ENCODE results near the gene ZC3H12C. TPM values are rescaled to one million over a fixed set of nuclear protein-coding genes. Genes with fewer than 3 reads are reported as not detected.
"Not testable (repeated sequence)": the region's sequence is repeated elsewhere in the genome, so short reads cannot be mapped to it uniquely, and the experiment has no call there.

The ZC3H12C gene
- total and polyA plus RNA-seq, 4 donors = 3.4 to 27.1 (median 9.1) TPM

- no peak for TF ChIP-seq CTCF (IDR thresholded peaks at IDR 0.05; ENCODE audit: control extremely low read depth, extremely low read depth)
- DNase-seq (no peak), ATAC-seq (ENCODE audit: insufficient read depth, low FRiP score) (no peak)
- WGBS, 2 donors = 81 to 83% methylated on average over 2 of the region's 2 CpGs
- Histone ChIP-seq H3K4me1 (ENCODE audit: control insufficient read depth in 5 of 5, insufficient read depth in 5 of 5, low read length in 5 of 5) (peaks cover 0 to 6% (median 2%) of the 10 kb centered on the region in 5 donors), H3K4me3 (no peak overlapping the region), H3K9me3 (ENCODE audit: control insufficient read depth in 4 of 4, insufficient read depth in 3 of 4, low read length in 3 of 4) (no peaks in the 10 kb centered on the region), H3K36me3 (ENCODE audit: control insufficient read depth in 4 of 4, insufficient read depth in 4 of 4, low read length in 4 of 4) (no peaks in the 10 kb centered on the region), H3K27me3 (ENCODE audit: control insufficient read depth in 3 of 3, insufficient read depth in 3 of 3, low read length in 2 of 3) (no peaks in the 10 kb centered on the region), H3K27ac (ENCODE audit: low read depth in 1 of 2, low read length in 1 of 2) (no peak overlapping the region), H3K9ac (ENCODE audit: insufficient read depth in 1 of 2, low read length in 2 of 2) (no peak overlapping the region)
Observed at GRCh38 chr11:110065189-110065588, 28.0 kb upstream of the ZC3H12C start.

DNA sequence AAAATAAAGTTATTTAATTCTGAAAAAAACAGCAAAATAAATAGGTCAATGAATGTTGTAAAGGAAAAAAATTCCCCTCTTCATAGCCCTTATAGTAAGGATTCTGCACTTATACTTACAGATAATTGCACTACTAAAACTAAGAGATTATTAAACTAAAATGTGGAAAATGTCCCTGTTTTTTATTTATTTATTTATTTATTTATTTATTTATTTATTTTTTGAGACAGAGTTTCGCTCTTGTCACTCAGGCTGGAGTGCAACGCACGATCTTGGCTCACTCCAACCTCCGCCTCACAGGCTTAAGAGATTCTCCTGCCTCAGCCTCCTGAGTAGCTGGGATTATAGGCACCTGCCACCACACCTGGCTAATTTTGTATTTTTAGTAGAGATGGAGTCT lies 25.2 kb upstream of the ZC3H12C start:
- not testable (repeated sequence) for H3K4me3 ChIP-seq; H3K27me3 ChIP-seq (ENCODE audit: control insufficient read depth in 3 of 3, insufficient read depth in 3 of 3, low read length in 2 of 3); ATAC-seq (ENCODE audit: insufficient read depth, low FRiP score); H3K4me1 ChIP-seq (ENCODE audit: control insufficient read depth in 5 of 5, insufficient read depth in 5 of 5, low read length in 5 of 5); H3K36me3 ChIP-seq (ENCODE audit: control insufficient read depth in 4 of 4, insufficient read depth in 4 of 4, low read length in 4 of 4); DNase-seq; H3K9me3 ChIP-seq (ENCODE audit: control insufficient read depth in 4 of 4, insufficient read depth in 3 of 4, low read length in 3 of 4); H3K9ac ChIP-seq (ENCODE audit: insufficient read depth in 1 of 2, low read length in 2 of 2)
- WGBS, 2 donors = 98 to 99% methylated on average over 4 of the region's 4 CpGs
- peak overlapping the region in 1 of 2 donors; percentile 17 for H3K27ac ChIP-seq (ENCODE audit: low read depth in 1 of 2, low read length in 1 of 2)

DNA sequence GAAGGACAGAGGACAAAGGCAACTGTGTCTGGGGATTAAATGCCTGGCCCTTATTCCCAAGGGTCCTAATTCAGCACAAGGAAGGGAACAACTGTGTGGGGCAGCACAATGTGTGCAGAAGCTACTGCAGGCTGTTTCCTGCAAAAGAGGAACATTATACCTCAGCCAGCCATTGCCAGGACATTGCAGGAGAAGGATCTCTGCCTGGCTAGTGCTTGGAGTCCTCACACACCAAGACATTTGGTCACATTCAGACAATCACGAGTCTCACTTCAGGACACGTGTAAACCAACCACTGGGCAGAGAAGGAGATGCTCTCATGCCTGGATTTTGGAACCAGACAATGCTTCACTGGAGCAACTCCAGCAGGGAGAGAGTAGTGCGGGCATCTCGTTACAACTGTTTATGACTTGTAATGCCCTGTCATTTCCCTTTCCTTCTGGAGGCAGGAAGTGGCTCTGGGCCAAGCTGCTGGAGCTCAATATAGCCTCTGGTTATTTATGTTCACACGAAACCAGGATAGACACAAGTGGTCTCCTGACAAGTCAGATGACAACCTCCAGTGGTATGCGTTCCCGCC lies 23.9 kb upstream of the ZC3H12C start:
- ATAC-seq (ENCODE audit: insufficient read depth, low FRiP score) = no peak
- no peaks in the 10 kb centered on the region for H3K36me3 ChIP-seq (ENCODE audit: control insufficient read depth in 4 of 4, insufficient read depth in 4 of 4, low read length in 4 of 4)
- peak overlapping the region in 1 of 2 donors; percentile 72 for H3K27ac ChIP-seq (ENCODE audit: low read depth in 1 of 2, low read length in 1 of 2)
- peak; percentile 48 to 81 (median 57) for DNase-seq
- no peak for TF ChIP-seq CTCF (IDR thresholded peaks at IDR 0.05; ENCODE audit: control extremely low read depth, extremely low read depth)
- 13 to 26% methylated on average over 7 of the region's 7 CpGs for WGBS, 2 donors
- H3K4me3 ChIP-seq = no peak overlapping the region
- H3K27me3 ChIP-seq (ENCODE audit: control insufficient read depth in 3 of 3, insufficient read depth in 3 of 3, low read length in 2 of 3) = no peaks in the 10 kb centered on the region
- peaks cover 0 to 6% (median 2%) of the 10 kb centered on the region in 5 donors for H3K4me1 ChIP-seq (ENCODE audit: control insufficient read depth in 5 of 5, insufficient read depth in 5 of 5, low read length in 5 of 5)
- no peaks in the 10 kb centered on the region for H3K9me3 ChIP-seq (ENCODE audit: control insufficient read depth in 4 of 4, insufficient read depth in 3 of 4, low read length in 3 of 4)
- no peak overlapping the region for H3K9ac ChIP-seq (ENCODE audit: insufficient read depth in 1 of 2, low read length in 2 of 2)

GRCh38 chr11:110070176-110070575 lies 23.0 kb upstream of the ZC3H12C start:
- H3K9me3 ChIP-seq (ENCODE audit: control insufficient read depth in 4 of 4, insufficient read depth in 3 of 4, low read length in 3 of 4) = no peaks in the 10 kb centered on the region
- H3K4me1 ChIP-seq (ENCODE audit: control insufficient read depth in 5 of 5, insufficient read depth in 5 of 5, low read length in 5 of 5) = peaks cover 0 to 6% (median 2%) of the 10 kb centered on the region in 5 donors
- H3K36me3 ChIP-seq (ENCODE audit: control insufficient read depth in 4 of 4, insufficient read depth in 4 of 4, low read length in 4 of 4) = no peaks in the 10 kb centered on the region
- DNase-seq = no peak
- ATAC-seq (ENCODE audit: insufficient read depth, low FRiP score) = no peak
- WGBS, 2 donors = 87 to 92% methylated on average over 3 of the region's 3 CpGs
- H3K27me3 ChIP-seq (ENCODE audit: control insufficient read depth in 3 of 3, insufficient read depth in 3 of 3, low read length in 2 of 3) = no peaks in the 10 kb centered on the region
- TF ChIP-seq CTCF (IDR thresholded peaks at IDR 0.05; ENCODE audit: control extremely low read depth, extremely low read depth) = no peak
- H3K27ac ChIP-seq (ENCODE audit: low read depth in 1 of 2, low read length in 1 of 2) = peak overlapping the region in 1 of 2 donors; percentile 69
- no peak overlapping the region for H3K9ac ChIP-seq (ENCODE audit: insufficient read depth in 1 of 2, low read length in 2 of 2)
- no peak overlapping the region for H3K4me3 ChIP-seq
